Suprapubic skin (tissue), 4 donors: ENCODE measurements around the gene PI3.

Experiments
- CTCF ChIP-seq, 2 donors: fragments of 200-600 bp in 1 of 2; fragments of 450-650 bp in 1 of 2; sonication (generic) in 1 of 2; IDR thresholded peaks; one replicate each; pipeline ENCODE4 v1.5.1; 2016 to 2019; ENCODE audit warnings: antibody characterized with exemption in 2 of 2, mild to moderate bottlenecking in 1 of 2, moderate library complexity in 1 of 2
- EP300 ChIP-seq: sonication (generic); formaldehyde crosslinking; IDR thresholded peaks from one replicate; pipeline ENCODE4 v1.6.1; 2017; ENCODE audit warnings: antibody characterized with exemption
- POLR2A ChIP-seq, 2 donors: fragments of 450-650 bp; IDR thresholded peaks; one replicate each; pipeline ENCODE4 v1.6.1; 2017; ENCODE audit warnings: antibody characterized with exemption in 2 of 2, mild to moderate bottlenecking in 2 of 2, moderate library complexity in 2 of 2
- POLR2AphosphoS5 ChIP-seq, 3 donors: sonication (generic); formaldehyde crosslinking; IDR thresholded peaks; one replicate each; pipeline ENCODE4 v1.6.1; 2017; ENCODE audit warnings: antibody characterized with exemption in 3 of 3

GRCh38 chr20:45179166-45179565, 4.5 kb downstream of the PI3 start:
- TF ChIP-seq POLR2AphosphoS5 (IDR thresholded peaks at IDR 0.05) (no peak), CTCF (IDR thresholded peaks at IDR 0.05) (no peak), POLR2A (IDR thresholded peaks at IDR 0.05) (no peak), EP300 (no peak)
